Nephron progenitor cell (in vitro differentiated cells): ENCODE results near the gene SERTM1.

Source experiments
- DNase-seq: peaks from one replicate; pipeline ENCODE4 v3.0.0; 2021
- H3K27ac Mint-ChIP-seq: 2 replicates; pipeline ENCODE4 v1.8.0; 2021; ENCODE audit warnings: mild to moderate bottlenecking, moderate library complexity, mixed read lengths
- H3K27me3 Mint-ChIP-seq: 2 replicates; pipeline ENCODE4 v1.8.0; 2021; ENCODE audit warnings: mild to moderate bottlenecking, low read depth, mixed read lengths; ENCODE audit not compliant: poor library complexity
- H3K36me3 Mint-ChIP-seq: 2 replicates; pipeline ENCODE4 v1.8.0; 2021; ENCODE audit warnings: low read depth, mixed read lengths
- H3K4me1 Mint-ChIP-seq: 2 replicates; pipeline ENCODE4 v1.8.0; 2021; ENCODE audit warnings: mixed read lengths
- H3K4me3 Mint-ChIP-seq: 2 replicates; pipeline ENCODE4 v1.8.0; 2021; ENCODE audit warnings: mild to moderate bottlenecking, moderate library complexity, mixed read lengths
- H3K9me3 Mint-ChIP-seq: 2 replicates; pipeline ENCODE4 v1.8.0; 2021; ENCODE audit warnings: mild to moderate bottlenecking, moderate library complexity, mixed read lengths
- TF ChIP-seq, protein P1 (sequence below): fragments of 200-600 bp; sonication (generic); IDR thresholded peaks from 2 replicates; pipeline ENCODE4 v1.5.0; 2021; ENCODE audit warnings: antibody characterized with exemption

The SERTM1 gene

DNA sequence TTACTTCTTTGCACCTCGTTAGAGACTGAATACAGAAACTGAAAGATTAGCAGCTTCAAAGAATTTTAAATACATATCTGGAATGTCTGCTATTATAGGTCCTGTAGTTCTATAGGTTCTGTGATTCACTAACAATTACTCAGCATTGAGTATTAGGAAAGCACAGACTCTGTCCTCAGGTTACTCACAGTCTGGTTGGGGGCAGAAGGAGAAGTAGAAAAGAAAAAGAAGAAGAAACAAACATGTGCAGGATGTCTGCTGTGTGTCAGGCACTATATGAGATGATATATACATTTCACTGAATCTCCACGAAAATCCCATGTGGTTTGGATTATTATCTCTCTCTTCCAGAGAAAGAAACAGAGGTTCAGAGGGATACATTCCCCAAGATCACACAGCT lies 40.1 kb downstream of the SERTM1 start:
- Mint-ChIP-seq H3K36me3 (no peaks in the 10 kb centered on the region), H3K9me3 (no peaks in the 10 kb centered on the region), H3K27me3 (peaks cover 10% of the 10 kb centered on the region), H3K27ac (no peak overlapping the region), H3K4me3 (no peak overlapping the region), H3K4me1 (peaks cover 23% of the 10 kb centered on the region)
- DNase-seq = no peak
- TF ChIP-seq, protein P1, sequence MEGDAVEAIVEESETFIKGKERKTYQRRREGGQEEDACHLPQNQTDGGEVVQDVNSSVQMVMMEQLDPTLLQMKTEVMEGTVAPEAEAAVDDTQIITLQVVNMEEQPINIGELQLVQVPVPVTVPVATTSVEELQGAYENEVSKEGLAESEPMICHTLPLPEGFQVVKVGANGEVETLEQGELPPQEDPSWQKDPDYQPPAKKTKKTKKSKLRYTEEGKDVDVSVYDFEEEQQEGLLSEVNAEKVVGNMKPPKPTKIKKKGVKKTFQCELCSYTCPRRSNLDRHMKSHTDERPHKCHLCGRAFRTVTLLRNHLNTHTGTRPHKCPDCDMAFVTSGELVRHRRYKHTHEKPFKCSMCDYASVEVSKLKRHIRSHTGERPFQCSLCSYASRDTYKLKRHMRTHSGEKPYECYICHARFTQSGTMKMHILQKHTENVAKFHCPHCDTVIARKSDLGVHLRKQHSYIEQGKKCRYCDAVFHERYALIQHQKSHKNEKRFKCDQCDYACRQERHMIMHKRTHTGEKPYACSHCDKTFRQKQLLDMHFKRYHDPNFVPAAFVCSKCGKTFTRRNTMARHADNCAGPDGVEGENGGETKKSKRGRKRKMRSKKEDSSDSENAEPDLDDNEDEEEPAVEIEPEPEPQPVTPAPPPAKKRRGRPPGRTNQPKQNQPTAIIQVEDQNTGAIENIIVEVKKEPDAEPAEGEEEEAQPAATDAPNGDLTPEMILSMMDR = no peak

DNA sequence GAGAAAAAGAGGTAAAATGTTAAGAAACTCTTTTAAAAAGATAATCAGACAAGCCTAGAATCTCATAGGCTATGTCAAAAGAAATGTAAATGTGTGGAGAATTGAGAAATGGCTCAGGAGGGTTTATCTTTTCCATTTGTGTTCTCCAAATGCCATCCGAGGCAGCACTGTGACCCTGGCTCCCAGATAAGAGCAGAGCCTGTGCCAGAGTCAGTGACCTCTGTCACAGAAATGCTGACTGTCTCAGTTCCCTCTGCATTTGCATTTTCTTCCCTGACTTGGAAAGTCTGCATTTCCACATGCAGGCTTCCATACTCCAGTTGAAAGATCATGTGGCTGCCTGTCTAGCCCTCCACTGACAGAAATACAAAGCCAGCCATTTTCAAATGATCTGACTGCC lies 42.0 kb downstream of the SERTM1 start:
- Mint-ChIP-seq H3K9me3 (no peaks in the 10 kb centered on the region), H3K4me3 (no peak overlapping the region), H3K27me3 (peaks cover 16% of the 10 kb centered on the region), H3K36me3 (no peaks in the 10 kb centered on the region), H3K27ac (no peak overlapping the region), H3K4me1 (peaks cover 4% of the 10 kb centered on the region)
- TF ChIP-seq, protein P1 = no peak
- DNase-seq = no peak

DNA sequence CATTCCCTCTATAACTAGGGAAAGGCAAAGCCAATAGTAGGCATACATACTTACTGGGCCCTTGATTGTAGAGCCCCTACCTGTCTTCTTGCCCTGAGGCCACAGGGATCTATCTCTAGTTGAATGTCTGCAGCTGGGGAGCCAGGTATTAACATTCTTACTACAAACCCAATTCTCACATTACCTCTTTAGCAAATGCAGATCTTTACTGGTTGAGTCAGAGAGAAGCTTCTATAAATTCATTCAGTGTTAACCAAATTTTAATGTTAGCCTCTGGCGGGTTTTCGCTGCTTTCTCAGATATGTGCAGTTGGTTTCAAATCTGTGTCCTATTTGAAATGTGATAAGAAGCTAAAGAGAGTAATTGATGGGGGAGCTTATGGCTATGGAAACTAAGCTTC lies 43.2 kb downstream of the SERTM1 start:
- Mint-ChIP-seq H3K27me3 (peaks cover 14% of the 10 kb centered on the region), H3K4me3 (no peak overlapping the region), H3K27ac (no peak overlapping the region), H3K4me1 (no peaks in the 10 kb centered on the region), H3K36me3 (no peaks in the 10 kb centered on the region), H3K9me3 (no peaks in the 10 kb centered on the region)
- DNase-seq = no peak
- TF ChIP-seq, protein P1 = no peak

- Mint-ChIP-seq H3K36me3 (no peaks in the 10 kb centered on the region), H3K27ac (no peak overlapping the region), H3K27me3 (peaks cover 12% of the 10 kb centered on the region), H3K9me3 (no peaks in the 10 kb centered on the region), H3K4me1 (no peaks in the 10 kb centered on the region), H3K4me3 (no peak overlapping the region)
- TF ChIP-seq, protein P1 = no peak
- DNase-seq = no peak
These were observed 44.2 kb downstream of the SERTM1 start for GRCh38 chr13:36717966-36718545.

DNA sequence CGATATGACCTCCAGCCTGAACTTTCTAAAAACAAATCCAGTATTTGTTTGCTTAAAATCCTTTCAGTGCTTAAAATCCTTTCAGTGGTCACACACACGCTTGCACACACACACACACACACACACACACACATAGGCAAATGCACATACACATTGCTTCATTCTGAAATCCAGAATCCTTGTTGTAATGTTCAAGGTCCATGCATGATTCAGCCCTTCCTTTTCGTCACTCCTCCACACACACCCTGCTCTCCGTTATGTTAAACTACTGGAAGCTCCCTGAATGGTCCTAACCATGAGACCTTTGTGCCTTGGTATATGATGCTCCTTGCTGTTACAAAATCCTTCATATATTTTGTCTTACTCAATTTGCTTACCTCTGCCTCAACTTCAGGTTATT lies 44.9 kb downstream of the SERTM1 start:
- Mint-ChIP-seq H3K4me3 (no peak overlapping the region), H3K9me3 (no peaks in the 10 kb centered on the region), H3K27me3 (peaks cover 12% of the 10 kb centered on the region), H3K4me1 (no peaks in the 10 kb centered on the region), H3K36me3 (no peaks in the 10 kb centered on the region), H3K27ac (no peak overlapping the region)
- DNase-seq = no peak
- TF ChIP-seq, protein P1 = no peak

GRCh38 chr13:36724141-36724540 lies 50.3 kb downstream of the SERTM1 start:
- no peak for DNase-seq
- TF ChIP-seq, protein P1 = no peak
- no peaks in the 10 kb centered on the region for H3K9me3 Mint-ChIP-seq
- no peaks in the 10 kb centered on the region for H3K36me3 Mint-ChIP-seq
- no peak overlapping the region for H3K4me3 Mint-ChIP-seq
- H3K27ac Mint-ChIP-seq = no peak overlapping the region
- H3K4me1 Mint-ChIP-seq = no peaks in the 10 kb centered on the region
- H3K27me3 Mint-ChIP-seq = peaks cover 6% of the 10 kb centered on the region
